ENCODE data around the gene COQ10A. TPM values are rescaled to one million over a fixed set of nuclear protein-coding genes. Genes with fewer than 3 reads are reported as not detected.
"Not testable (repeated sequence)": the region's sequence is repeated elsewhere in the genome, so short reads cannot be mapped to it uniquely, and the experiment has no call there.

Gene COQ10A
- total RNA-seq, 2 experiments from 2014 or later, result 7.9 to 9.6 TPM

DNA sequence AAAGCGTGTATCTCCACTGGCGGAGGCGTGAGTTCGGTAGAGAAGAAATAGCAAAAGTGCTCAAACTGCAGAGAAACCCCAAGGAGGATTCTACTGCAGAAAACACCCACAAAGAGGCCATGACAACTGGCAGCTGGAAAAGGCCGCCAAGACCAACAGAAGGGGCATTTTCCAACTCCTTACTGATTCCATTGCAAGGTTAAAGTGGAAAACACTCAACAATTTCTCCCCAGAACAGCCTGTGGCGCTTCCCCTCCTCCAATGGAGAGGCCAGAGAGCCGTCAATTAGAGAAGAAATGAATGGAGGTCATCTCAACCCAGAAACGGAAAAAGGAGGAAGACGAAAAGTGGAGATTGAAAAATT lies 7.9 kb upstream of the COQ10A start:
- Mint-ChIP-seq H3K4me3 (peak overlapping the region; percentile 88), H3K27ac (peak overlapping the region; percentile 87), H3K4me1 (ENCODE audit: low read depth) (peaks cover 19% of the 10 kb centered on the region), H3K36me3 (ENCODE audit: low read depth) (peaks cover 13% of the 10 kb centered on the region), H3K27me3 (no peaks in the 10 kb centered on the region), H3K9me3 (no peaks in the 10 kb centered on the region)
- intact Hi-C loops (cut with micrococcal nuclease), result loop anchor here (5.0 to 10.0 kb wide), 2 partner anchors 67 to 134 kb away; partner anchors contain the start of gene ESYT1
- TF ChIP-seq, protein P1, sequence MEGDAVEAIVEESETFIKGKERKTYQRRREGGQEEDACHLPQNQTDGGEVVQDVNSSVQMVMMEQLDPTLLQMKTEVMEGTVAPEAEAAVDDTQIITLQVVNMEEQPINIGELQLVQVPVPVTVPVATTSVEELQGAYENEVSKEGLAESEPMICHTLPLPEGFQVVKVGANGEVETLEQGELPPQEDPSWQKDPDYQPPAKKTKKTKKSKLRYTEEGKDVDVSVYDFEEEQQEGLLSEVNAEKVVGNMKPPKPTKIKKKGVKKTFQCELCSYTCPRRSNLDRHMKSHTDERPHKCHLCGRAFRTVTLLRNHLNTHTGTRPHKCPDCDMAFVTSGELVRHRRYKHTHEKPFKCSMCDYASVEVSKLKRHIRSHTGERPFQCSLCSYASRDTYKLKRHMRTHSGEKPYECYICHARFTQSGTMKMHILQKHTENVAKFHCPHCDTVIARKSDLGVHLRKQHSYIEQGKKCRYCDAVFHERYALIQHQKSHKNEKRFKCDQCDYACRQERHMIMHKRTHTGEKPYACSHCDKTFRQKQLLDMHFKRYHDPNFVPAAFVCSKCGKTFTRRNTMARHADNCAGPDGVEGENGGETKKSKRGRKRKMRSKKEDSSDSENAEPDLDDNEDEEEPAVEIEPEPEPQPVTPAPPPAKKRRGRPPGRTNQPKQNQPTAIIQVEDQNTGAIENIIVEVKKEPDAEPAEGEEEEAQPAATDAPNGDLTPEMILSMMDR (IDR thresholded peaks at IDR 0.05), result no peak
- CTCF ChIA-PET, result interaction anchor here (0.6 to 3.4 kb wide), 23 partner anchors 9 to 256 kb away, joined by 3 to 40 read pairs (median 5); partner anchors contain the start of genes COQ10A, MYL6B, RNF41 and SMARCC2
- POLR2A ChIA-PET, result interaction anchor here (0.7 to 3.5 kb wide), 8 partner anchors 8 to 178 kb away, joined by 3 to 17 read pairs (median 6); partner anchors contain the start of genes COQ10A, RNF41, SMARCC2 and ZC3H10
- ATAC-seq (no peak), DNase-seq (no peak)

DNA sequence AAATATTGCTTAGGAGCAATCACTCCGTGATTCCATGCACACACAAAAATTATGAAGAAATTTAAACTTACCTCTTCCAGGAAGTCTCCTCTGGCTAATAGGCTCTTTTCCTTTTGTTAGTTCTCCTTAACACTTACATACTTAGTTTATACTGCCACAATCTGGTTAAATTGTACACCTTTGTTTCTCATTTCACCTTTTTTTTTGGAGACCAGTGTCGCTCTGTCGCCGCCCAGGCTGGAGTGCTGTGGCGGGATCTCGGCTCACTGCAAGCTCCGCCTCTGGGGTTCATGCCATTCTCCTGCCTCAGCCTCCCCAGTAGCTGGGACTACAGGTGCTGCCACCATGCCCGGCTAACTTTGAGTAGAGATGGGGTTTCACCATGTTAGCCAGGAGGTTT lies 6.4 kb upstream of the COQ10A start:
- TF ChIP-seq, protein P1 (IDR thresholded peaks at IDR 0.05), result no peak
- H3K4me3 Mint-ChIP-seq, result no peak overlapping the region

DNA sequence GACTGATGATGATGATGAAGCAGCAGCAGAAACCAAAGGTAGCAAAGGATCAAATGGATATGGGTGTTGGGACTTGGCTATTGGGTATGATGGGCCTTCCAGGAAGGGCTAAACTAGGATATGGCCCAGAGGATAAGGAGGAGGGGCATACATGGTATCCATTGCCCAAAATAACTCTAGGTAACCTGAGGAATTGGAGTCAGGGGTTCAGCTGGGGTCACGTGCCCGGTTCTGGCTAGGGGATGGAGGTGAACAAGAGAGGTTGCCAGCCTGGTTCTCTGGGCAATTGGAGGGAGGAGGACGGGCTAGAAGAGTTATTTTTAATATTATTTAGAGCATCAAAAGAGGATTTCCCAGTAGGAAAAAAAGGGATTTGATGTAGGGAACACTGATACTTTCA lies 5.8 kb upstream of the COQ10A start:
- TF ChIP-seq, protein P1 (IDR thresholded peaks at IDR 0.05), result no peak
- H3K4me3 Mint-ChIP-seq, result no peak overlapping the region
- H3K27me3 Mint-ChIP-seq, result no peaks in the 10 kb centered on the region

More for the DNA sequence above, 6.4 kb upstream of the COQ10A start:
- intact Hi-C loops (cut with micrococcal nuclease), result no loop called here
- peaks cover 19% of the 10 kb centered on the region for H3K4me1 Mint-ChIP-seq (ENCODE audit: low read depth)
- peaks cover 4% of the 10 kb centered on the region for H3K36me3 Mint-ChIP-seq (ENCODE audit: low read depth)
- H3K27ac Mint-ChIP-seq, result no peak overlapping the region
- no peaks in the 10 kb centered on the region for H3K27me3 Mint-ChIP-seq
- DNase-seq, result no peak
- CTCF ChIA-PET, result interaction anchor here (1.6 to 1.7 kb wide), 2 partner anchors 38 to 55 kb away, joined by 6 to 7 read pairs; partner anchors contain the start of gene RNF41
- no peaks in the 10 kb centered on the region for H3K9me3 Mint-ChIP-seq
- POLR2A ChIA-PET, result no interaction called here
- no peak for ATAC-seq

DNA sequence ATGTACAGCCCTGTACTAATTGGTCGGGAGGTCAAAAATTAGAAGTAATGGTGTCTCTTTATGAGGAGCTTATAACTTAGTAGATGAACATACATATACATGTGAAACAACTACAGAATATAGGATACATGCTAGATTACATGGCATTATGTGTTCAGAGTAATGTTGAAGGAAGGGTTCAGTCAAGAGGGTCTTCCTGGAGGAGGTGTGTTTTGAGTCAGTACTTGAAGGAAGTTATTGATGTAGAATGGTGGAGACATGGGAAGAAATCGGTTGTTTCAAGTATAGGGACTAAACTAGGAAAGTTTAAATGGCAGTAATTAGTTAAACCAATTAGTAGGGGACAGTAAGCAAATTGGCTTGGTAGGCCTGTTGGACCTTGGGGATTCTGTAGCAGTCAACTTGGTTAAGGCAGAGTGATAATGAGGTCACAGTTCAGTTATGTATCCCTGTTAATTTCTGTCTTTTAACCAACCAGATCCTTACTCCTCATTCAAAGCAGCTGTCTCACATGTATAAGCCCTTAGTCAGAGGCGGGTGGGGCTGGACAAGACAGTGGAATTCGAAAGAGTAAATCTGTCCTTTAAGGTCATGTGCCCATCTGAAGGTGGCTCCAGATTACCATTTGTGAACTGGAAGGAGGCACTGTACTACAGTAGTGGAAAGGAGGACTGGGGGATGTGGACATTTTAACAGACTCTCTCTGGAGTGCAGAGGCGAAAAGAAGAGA lies 5.1 kb upstream of the COQ10A start:
- intact Hi-C loops (cut with micrococcal nuclease), result no loop called here
- ChIA-PET POLR2A (interaction anchor here (0.6 kb wide), 1 partner anchor 74 kb away, joined by 4 read pairs; no protein-coding TSS in a partner anchor), CTCF (interaction anchor here (0.6 to 1.7 kb wide), 5 partner anchors 37 to 232 kb away, joined by 3 to 7 read pairs (median 3); partner anchors contain the start of gene RNF41)
- ATAC-seq (no peak), DNase-seq (no peak)
- H3K4me1 Mint-ChIP-seq (ENCODE audit: low read depth), result peaks cover 20% of the 10 kb centered on the region
- H3K27ac Mint-ChIP-seq, result no peak overlapping the region
- H3K4me3 Mint-ChIP-seq, result no peak overlapping the region
- TF ChIP-seq, protein P1 (IDR thresholded peaks at IDR 0.05), result no peak
- no peaks in the 10 kb centered on the region for H3K27me3 Mint-ChIP-seq
- H3K9me3 Mint-ChIP-seq, result no peaks in the 10 kb centered on the region
- H3K36me3 Mint-ChIP-seq (ENCODE audit: low read depth), result no peaks in the 10 kb centered on the region

More for the DNA sequence above, 5.8 kb upstream of the COQ10A start:
- Mint-ChIP-seq H3K4me1 (ENCODE audit: low read depth) (peaks cover 22% of the 10 kb centered on the region), H3K36me3 (ENCODE audit: low read depth) (peaks cover 3% of the 10 kb centered on the region), H3K27ac (no peak overlapping the region), H3K9me3 (no peaks in the 10 kb centered on the region)
- POLR2A ChIA-PET, result interaction anchor here (0.6 kb wide), 1 partner anchor 73 kb away, joined by 4 read pairs; no protein-coding TSS in a partner anchor
- ATAC-seq (no peak), DNase-seq (no peak)
- intact Hi-C loops (cut with micrococcal nuclease), result no loop called here
- CTCF ChIA-PET, result interaction anchor here (1.0 to 1.7 kb wide), 4 partner anchors 38 to 232 kb away, joined by 3 to 7 read pairs (median 4); partner anchors contain the start of gene RNF41

DNA sequence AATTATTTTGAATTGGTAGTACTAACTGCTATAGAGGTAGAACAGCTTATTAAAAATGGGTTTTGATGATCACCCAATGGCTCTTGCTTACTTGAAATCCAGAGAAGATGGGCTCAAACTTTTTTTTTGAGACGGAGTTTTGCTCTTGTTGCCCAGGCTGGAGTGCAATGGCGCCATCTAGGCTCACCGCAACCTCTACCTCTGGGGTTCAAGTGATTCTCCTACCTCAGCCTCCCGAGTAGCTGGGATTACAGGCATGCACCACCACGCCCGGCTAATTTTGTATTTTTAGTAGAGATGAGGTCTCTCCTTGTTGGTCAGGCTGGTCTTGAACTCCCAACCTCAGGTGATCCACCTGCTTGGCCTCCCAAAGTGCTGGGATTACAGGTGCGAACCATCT lies 3.8 kb upstream of the COQ10A start:
- ChIA-PET POLR2A (interaction anchor here (0.6 kb wide), 1 partner anchor 453 kb away, joined by 3 read pairs; no protein-coding TSS in a partner anchor), CTCF (interaction anchor here (0.6 to 1.6 kb wide), 7 partner anchors 28 to 366 kb away, joined by 3 to 4 read pairs (median 3); partner anchors contain the start of gene RNF41)
- intact Hi-C loops (cut with micrococcal nuclease); H3K27ac Mint-ChIP-seq; H3K36me3 Mint-ChIP-seq (ENCODE audit: low read depth); H3K9me3 Mint-ChIP-seq; ATAC-seq; H3K4me3 Mint-ChIP-seq; H3K27me3 Mint-ChIP-seq: not testable (repeated sequence)
- DNase-seq, result peak; percentile 44
- TF ChIP-seq, protein P1 (IDR thresholded peaks at IDR 0.05), result peak; percentile 13
- peaks cover 24% of the 10 kb centered on the region for H3K4me1 Mint-ChIP-seq (ENCODE audit: low read depth)

DNA sequence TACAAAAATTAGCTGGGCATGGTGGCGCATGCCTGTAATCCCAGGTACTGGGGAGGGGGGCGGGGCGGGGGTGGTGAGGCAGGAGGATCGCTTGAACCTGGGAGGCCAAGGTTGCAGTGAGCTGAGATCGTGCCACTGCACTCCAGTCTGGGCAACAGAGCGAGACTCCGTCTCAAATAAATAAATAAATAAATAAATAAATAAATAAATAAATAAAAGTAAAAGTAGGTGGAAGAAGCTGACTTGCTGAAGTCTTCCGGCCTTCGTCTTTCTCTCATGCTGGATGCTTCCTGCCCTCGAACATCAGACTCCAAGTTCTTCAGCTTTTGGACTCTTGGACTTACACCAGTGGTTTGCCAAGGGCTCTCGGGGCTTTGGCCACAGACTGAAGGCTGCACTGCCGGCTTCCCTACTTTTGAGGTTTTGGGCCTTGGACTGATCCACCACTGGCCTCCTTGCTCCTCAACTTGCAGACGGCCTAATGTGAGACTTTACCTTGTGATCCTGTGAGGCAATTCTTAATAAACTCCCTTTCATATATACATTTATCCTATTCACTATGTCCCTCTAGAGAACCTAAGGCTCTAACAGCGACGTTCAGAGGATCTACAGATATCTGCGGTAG lies 562 bp upstream of the COQ10A start:
- intact Hi-C loops (cut with micrococcal nuclease), result loop anchor here (5.0 kb wide), 1 partner anchor 44 kb away; the partner anchor contains the start of genes NABP2 and RNF41
- peak overlapping the region; percentile 91 for H3K27ac Mint-ChIP-seq
- H3K36me3 Mint-ChIP-seq (ENCODE audit: low read depth), result peaks cover 11% of the 10 kb centered on the region
- ChIA-PET CTCF (interaction anchor here (0.8 to 5.0 kb wide), 14 partner anchors 9 to 198 kb away, joined by 3 to 40 read pairs (median 5); partner anchors contain the start of genes ANKRD52, RNF41, STAT2 and ZC3H10), POLR2A (interaction anchor here (0.6 to 3.0 kb wide), 9 partner anchors 8 to 514 kb away, joined by 3 to 17 read pairs (median 3); partner anchors contain the start of genes ANKRD52, CNPY2 and RNF41)
- H3K4me1 Mint-ChIP-seq (ENCODE audit: low read depth), result peaks cover 19% of the 10 kb centered on the region
- ATAC-seq, H3K9me3 Mint-ChIP-seq, H3K27me3 Mint-ChIP-seq, DNase-seq: not testable (repeated sequence)
- peak overlapping the region; percentile 93 for H3K4me3 Mint-ChIP-seq

All from activated CD8-positive, alpha-beta T cell treated with anti-CD3 and anti-CD28 coated beads for 36 hours (primary cell).